ENCODE measurements around the gene RTF1. TPM values are rescaled to one million over a fixed set of nuclear protein-coding genes. Genes with fewer than 3 reads are reported as not detected.

RTF1 gene
- polyA plus RNA-seq, 1 donor (not counting 4 experiments of a cell fraction or from before 2014, with no cell fraction given): 28.5 TPM

DNA sequence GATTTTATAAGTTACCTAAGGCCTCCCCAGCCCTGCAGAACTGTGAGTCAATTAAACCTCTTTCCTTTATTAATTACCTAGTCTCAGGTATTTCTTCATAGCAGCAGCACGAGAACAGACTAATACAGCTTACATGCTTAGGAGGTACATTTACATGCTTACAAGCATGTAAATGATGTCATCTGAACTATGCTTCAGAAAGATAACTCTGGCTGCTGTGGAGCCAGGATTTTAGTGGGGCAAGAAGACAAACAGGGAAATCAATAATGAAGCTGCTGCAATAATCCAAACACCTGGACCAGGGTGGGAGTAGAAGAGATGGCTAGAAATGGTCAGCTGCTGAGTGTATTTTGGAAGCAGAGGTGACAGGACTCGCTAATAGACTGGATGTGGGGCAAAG is 24.2 kb upstream of the RTF1 start:
- no peaks in the 10 kb centered on the region for H3K27me3 ChIP-seq (ENCODE audit: control insufficient read depth, extremely low read depth, insufficient read depth, low read length)
- dilution Hi-C loops (cut with MboI; ENCODE audit: extremely low pct_ligation_motif_present, low sequenced_read_pairs): no loop called here
- H3K4me2 ChIP-seq (ENCODE audit: control insufficient read depth, extremely low read depth, insufficient read depth, low read depth, low read length): no peak overlapping the region
- H2AFZ ChIP-seq (ENCODE audit: control insufficient read depth, low read length): no peak overlapping the region
- DNase-seq (ENCODE audit: low read depth, low spot score): no peak
- H3K4me3 ChIP-seq (ENCODE audit: control insufficient read depth in 2 of 3, extremely low read depth in 1 of 3, insufficient read depth in 2 of 3, low read depth in 1 of 3, low read length in 3 of 3): no peak overlapping the region
- TF ChIP-seq EZH2 (IDR thresholded peaks at IDR 0.05; ENCODE audit: low read length): no peak
- TF ChIP-seq, protein P1, sequence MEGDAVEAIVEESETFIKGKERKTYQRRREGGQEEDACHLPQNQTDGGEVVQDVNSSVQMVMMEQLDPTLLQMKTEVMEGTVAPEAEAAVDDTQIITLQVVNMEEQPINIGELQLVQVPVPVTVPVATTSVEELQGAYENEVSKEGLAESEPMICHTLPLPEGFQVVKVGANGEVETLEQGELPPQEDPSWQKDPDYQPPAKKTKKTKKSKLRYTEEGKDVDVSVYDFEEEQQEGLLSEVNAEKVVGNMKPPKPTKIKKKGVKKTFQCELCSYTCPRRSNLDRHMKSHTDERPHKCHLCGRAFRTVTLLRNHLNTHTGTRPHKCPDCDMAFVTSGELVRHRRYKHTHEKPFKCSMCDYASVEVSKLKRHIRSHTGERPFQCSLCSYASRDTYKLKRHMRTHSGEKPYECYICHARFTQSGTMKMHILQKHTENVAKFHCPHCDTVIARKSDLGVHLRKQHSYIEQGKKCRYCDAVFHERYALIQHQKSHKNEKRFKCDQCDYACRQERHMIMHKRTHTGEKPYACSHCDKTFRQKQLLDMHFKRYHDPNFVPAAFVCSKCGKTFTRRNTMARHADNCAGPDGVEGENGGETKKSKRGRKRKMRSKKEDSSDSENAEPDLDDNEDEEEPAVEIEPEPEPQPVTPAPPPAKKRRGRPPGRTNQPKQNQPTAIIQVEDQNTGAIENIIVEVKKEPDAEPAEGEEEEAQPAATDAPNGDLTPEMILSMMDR (optimal IDR thresholded peaks at IDR 0.05 in 1 of 3, IDR thresholded peaks at IDR 0.05 in 1 of 3, conservative IDR thresholded peaks at IDR 0.05 in 1 of 3; ENCODE audit: extremely low read depth in 1 of 3, insufficient read depth in 2 of 3, low read length in 3 of 3): no peak
- no peaks in the 10 kb centered on the region for H3K9me1 ChIP-seq (ENCODE audit: control insufficient read depth, extremely low read depth, insufficient read depth, low read length)
- no peak for FAIRE-seq
- H3K27ac ChIP-seq (ENCODE audit: control insufficient read depth, insufficient read depth, low read length): no peak overlapping the region
- H3K79me2 ChIP-seq (ENCODE audit: control insufficient read depth, insufficient read depth, low read length): no peaks in the 10 kb centered on the region
- peaks cover 7 to 11% of the 10 kb centered on the region in 2 experiments for H3K36me3 ChIP-seq (ENCODE audit: control insufficient read depth in 2 of 2, extremely low read depth in 1 of 2, insufficient read depth in 2 of 2, low read length in 2 of 2)
- H3K9ac ChIP-seq (ENCODE audit: control insufficient read depth, extremely low read depth, insufficient read depth, low read length): no peak overlapping the region
- no peaks in the 10 kb centered on the region for H3K4me1 ChIP-seq (ENCODE audit: control insufficient read depth, extremely low read depth, insufficient read depth, low read length)
- H4K20me1 ChIP-seq (ENCODE audit: control insufficient read depth, extremely low read depth, insufficient read depth, low read length): no peaks in the 10 kb centered on the region
- no peaks in the 10 kb centered on the region for H3K9me3 ChIP-seq (ENCODE audit: control insufficient read depth, low read depth, low read length)

DNA sequence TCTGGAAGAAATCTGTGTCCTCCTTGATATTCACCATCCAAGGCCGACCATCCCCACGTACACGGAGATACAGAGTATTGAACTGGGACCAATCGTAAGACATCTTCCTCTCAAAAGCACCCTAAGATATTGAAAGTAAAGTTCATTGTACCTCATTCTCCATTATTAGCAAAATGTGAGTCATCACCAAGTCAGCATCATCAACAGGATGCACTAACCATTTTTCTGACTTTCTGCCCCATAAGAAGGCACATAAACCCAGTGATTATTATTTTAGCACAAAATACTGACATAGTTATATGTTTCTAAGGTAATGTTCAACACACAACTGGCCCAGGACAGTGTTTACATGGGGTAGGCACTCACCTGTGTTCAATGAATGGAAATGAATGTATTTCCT is 22.0 kb upstream of the RTF1 start:
- no peak overlapping the region for H3K9ac ChIP-seq (ENCODE audit: control insufficient read depth, extremely low read depth, insufficient read depth, low read length)
- no peak for FAIRE-seq
- DNase-seq (ENCODE audit: low read depth, low spot score): no peak

More for the DNA sequence above, 22.0 kb upstream of the RTF1 start:
- no peaks in the 10 kb centered on the region for H4K20me1 ChIP-seq (ENCODE audit: control insufficient read depth, extremely low read depth, insufficient read depth, low read length)
- H3K27me3 ChIP-seq (ENCODE audit: control insufficient read depth, extremely low read depth, insufficient read depth, low read length): no peaks in the 10 kb centered on the region
- no peak overlapping the region for H3K4me3 ChIP-seq (ENCODE audit: control insufficient read depth in 2 of 3, extremely low read depth in 1 of 3, insufficient read depth in 2 of 3, low read depth in 1 of 3, low read length in 3 of 3)
- H3K4me1 ChIP-seq (ENCODE audit: control insufficient read depth, extremely low read depth, insufficient read depth, low read length): no peaks in the 10 kb centered on the region
- H3K9me3 ChIP-seq (ENCODE audit: control insufficient read depth, low read depth, low read length): no peaks in the 10 kb centered on the region
- H3K9me1 ChIP-seq (ENCODE audit: control insufficient read depth, extremely low read depth, insufficient read depth, low read length): no peaks in the 10 kb centered on the region
- H3K79me2 ChIP-seq (ENCODE audit: control insufficient read depth, insufficient read depth, low read length): no peaks in the 10 kb centered on the region
- no peak overlapping the region for H3K27ac ChIP-seq (ENCODE audit: control insufficient read depth, insufficient read depth, low read length)
- peaks cover 7% of the 10 kb centered on the region in 2 experiments for H3K36me3 ChIP-seq (ENCODE audit: control insufficient read depth in 2 of 2, extremely low read depth in 1 of 2, insufficient read depth in 2 of 2, low read length in 2 of 2)
- H2AFZ ChIP-seq (ENCODE audit: control insufficient read depth, low read length): no peak overlapping the region
- H3K4me2 ChIP-seq (ENCODE audit: control insufficient read depth, extremely low read depth, insufficient read depth, low read depth, low read length): no peak overlapping the region
- dilution Hi-C loops (cut with MboI; ENCODE audit: extremely low pct_ligation_motif_present, low sequenced_read_pairs): no loop called here
- TF ChIP-seq, protein P1 (optimal IDR thresholded peaks at IDR 0.05 in 1 of 3, IDR thresholded peaks at IDR 0.05 in 1 of 3, conservative IDR thresholded peaks at IDR 0.05 in 1 of 3; ENCODE audit: extremely low read depth in 1 of 3, insufficient read depth in 2 of 3, low read length in 3 of 3): no peak
- no peak for TF ChIP-seq EZH2 (IDR thresholded peaks at IDR 0.05; ENCODE audit: low read length)

Measured in keratinocyte (primary cell).